Measurements from ENCODE around the gene SNAI3. TPM values are rescaled to one million over a fixed set of nuclear protein-coding genes. Genes with fewer than 3 reads are reported as not detected.

SNAI3 gene
- total RNA-seq, 1 donor from 2014 or later, result 6.1 TPM

DNA sequence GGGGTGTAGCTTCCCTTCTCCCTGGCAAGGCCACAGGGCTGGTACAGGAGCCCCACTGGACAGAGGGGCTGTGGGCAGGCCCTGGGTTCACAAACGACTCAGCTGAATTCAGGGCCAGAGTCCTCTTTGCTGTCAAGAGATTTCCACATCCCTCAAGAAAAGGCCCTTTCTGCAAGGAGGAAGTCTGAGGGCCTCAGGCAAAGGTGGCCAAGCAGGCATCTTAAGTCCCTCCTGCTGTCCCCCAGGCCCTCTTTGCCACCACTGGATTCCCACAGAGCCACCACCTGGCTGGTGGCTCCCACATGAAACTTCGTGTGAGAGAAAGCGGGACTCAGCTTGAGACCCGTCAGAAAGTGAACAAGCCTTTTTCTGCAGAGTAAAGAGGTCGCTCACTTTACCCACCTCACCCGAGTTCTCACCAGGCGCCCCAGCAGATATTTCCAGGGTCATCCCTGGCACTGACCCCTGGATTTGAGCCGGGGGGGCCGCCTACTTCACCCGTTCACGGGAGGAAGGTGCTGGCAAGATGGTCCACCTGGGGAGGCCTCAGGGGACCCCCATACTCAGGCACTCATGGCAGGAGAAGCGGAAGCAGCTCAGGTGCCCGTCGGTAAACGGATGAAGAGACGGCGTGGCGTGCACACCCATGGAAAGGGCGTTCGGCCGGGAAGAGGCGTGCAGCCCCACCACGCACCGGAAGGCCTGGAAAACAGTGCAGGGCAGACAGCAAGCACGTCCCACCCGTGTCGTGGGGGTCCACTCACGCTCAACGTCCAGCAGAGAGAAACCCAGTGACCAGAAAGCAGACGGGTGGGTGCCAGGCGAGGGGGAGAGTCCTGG lies 16.3 kb upstream of the SNAI3 start:
- H3K4me3 ChIP-seq, result peak overlapping the region; percentile 100
- peak overlapping the region; percentile 89 for H3K27ac ChIP-seq
- intact Hi-C loops (cut with DNase I), result no loop called here

DNA sequence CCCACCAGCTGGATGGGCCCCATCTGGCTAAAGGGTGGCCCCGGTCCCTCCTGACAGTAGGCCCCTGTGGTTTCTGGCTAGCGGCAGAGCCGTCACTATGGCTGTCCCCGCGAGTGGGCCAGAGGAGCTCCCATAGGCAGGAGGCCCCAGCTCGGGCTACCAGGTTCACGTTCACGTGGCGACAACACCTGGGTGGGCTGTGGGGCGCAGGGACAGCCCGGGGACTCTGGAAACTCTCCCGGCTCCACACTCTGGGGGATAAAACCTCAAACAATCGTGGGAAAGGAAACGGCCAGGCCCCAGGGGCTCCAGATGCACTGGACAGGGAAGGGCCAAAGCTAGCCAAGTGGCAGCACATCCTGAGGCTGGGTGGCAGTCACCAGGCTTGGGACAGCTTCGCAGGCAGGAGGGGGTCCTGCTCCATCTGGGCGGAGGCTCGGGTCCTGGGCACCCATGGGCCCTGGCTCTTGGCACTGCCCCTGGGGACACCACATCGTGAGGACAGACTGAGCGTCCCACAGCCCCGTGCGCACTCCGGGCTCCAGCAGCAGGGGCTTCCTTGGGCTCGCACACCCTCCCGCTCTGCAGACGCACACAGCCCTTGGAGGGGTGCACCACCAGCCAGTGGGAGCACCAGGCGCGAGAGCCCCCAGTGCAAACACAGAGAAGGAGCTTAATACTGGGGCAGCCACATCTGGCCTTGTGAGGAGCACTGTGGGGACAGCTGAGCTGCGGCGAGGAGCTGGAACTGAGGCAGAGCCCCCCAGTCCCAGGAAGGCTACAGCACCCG lies 15.5 kb upstream of the SNAI3 start:
- Histone ChIP-seq H3K9me3 (no peaks in the 10 kb centered on the region), H3K36me3 (peaks cover 43% of the 10 kb centered on the region), H3K27ac (peak overlapping the region; percentile 89), H3K4me3 (peak overlapping the region; percentile 100), H3K27me3 (ENCODE audit: low read depth) (no peaks in the 10 kb centered on the region), H3K4me1 (peaks cover 73% of the 10 kb centered on the region)
- DNase-seq (no peak), ATAC-seq (no peak)
- TF ChIP-seq, protein P1, sequence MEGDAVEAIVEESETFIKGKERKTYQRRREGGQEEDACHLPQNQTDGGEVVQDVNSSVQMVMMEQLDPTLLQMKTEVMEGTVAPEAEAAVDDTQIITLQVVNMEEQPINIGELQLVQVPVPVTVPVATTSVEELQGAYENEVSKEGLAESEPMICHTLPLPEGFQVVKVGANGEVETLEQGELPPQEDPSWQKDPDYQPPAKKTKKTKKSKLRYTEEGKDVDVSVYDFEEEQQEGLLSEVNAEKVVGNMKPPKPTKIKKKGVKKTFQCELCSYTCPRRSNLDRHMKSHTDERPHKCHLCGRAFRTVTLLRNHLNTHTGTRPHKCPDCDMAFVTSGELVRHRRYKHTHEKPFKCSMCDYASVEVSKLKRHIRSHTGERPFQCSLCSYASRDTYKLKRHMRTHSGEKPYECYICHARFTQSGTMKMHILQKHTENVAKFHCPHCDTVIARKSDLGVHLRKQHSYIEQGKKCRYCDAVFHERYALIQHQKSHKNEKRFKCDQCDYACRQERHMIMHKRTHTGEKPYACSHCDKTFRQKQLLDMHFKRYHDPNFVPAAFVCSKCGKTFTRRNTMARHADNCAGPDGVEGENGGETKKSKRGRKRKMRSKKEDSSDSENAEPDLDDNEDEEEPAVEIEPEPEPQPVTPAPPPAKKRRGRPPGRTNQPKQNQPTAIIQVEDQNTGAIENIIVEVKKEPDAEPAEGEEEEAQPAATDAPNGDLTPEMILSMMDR (IDR thresholded peaks at IDR 0.05), result no peak
- intact Hi-C loops (cut with DNase I), result no loop called here

More for the DNA sequence above, 16.3 kb upstream of the SNAI3 start:
- DNase-seq (no peak), ATAC-seq (no peak)
- Histone ChIP-seq H3K36me3 (peaks cover 34% of the 10 kb centered on the region), H3K9me3 (no peaks in the 10 kb centered on the region), H3K4me1 (peaks cover 78% of the 10 kb centered on the region), H3K27me3 (ENCODE audit: low read depth) (no peaks in the 10 kb centered on the region)
- TF ChIP-seq, protein P1 (IDR thresholded peaks at IDR 0.05), result no peak

DNA sequence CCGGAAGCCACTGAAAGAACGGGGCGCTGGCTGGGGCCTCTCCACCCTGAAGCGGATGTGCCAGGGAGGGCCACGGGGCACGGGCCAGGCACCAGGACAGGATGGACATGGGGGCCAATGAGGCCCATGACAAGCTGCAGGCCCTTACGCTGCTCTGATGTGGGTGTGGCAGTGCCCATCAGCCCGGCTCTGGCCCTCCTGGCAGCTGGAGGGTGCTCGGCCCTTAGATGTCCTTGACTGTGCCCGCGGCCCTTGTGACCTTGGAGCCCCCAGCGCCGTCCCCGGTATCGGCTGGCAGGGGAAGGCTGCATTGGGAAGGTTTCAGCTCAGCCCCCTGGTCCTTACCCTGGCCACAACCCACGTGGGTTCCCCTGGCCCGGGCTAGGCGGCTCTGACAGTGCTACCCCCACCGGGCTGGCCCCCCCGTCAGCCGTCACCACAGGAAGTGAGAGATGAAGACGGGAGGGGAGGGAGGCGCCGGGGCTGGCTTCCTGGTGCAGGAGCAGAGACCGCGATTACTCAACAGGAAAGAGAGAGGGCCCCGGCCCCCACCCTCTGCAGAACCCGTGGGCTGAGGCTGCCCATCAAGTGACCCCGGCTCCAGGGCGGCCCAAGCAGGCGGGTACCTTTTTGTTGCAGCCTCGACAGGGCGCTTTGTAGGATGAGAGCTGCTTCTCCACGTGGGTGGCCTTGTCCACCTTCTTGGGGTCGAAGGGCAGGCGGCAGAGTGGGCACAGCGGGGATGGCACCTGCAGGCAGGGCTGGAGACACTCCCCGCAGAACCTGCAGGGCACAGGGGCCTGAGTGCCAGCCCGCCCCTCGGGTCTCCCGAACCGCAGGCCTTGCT lies 14.6 kb upstream of the SNAI3 start:
- Histone ChIP-seq H3K4me1 (peaks cover 72% of the 10 kb centered on the region), H3K9me3 (no peaks in the 10 kb centered on the region), H3K27me3 (ENCODE audit: low read depth) (no peaks in the 10 kb centered on the region), H3K36me3 (peaks cover 52% of the 10 kb centered on the region), H3K27ac (peak overlapping the region; percentile 89), H3K4me3 (peak overlapping the region; percentile 100)
- intact Hi-C loops (cut with DNase I), result no loop called here
- ATAC-seq (peak; percentile 78 to 86), DNase-seq (peak; percentile 98)
- TF ChIP-seq, protein P1 (IDR thresholded peaks at IDR 0.05), result no peak

DNA sequence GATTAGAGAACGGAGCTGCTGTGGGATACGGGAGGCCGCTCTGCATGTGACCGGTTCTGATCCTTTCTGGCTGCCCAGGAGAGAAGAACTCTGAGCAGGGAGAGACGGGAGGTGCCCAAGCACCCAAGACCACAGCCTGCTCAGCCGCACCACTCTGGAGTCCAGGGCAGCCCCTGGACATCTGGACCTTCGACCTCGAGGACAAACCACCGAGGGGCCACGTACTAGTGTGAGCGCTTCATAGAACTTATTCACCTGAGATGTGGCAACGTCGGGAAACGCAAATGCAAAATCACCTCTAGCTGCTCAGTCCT lies 14.0 kb upstream of the SNAI3 start:
- H3K4me3 ChIP-seq, result peak overlapping the region; percentile 100

More for the DNA sequence above, 14.0 kb upstream of the SNAI3 start:
- Histone ChIP-seq H3K27me3 (ENCODE audit: low read depth) (no peaks in the 10 kb centered on the region), H3K36me3 (peaks cover 57% of the 10 kb centered on the region), H3K4me1 (peaks cover 69% of the 10 kb centered on the region), H3K9me3 (no peaks in the 10 kb centered on the region), H3K27ac (peak overlapping the region; percentile 89)
- ATAC-seq (no peak), DNase-seq (no peak)
- intact Hi-C loops (cut with DNase I), result no loop called here
- TF ChIP-seq, protein P1 (IDR thresholded peaks at IDR 0.05), result no peak
